Thymus (tissue), 11 donors: ENCODE measurements around the gene DHFR2. TPM values are rescaled to one million over a fixed set of nuclear protein-coding genes. Genes with fewer than 3 reads are reported as not detected.
A peak's percentile ranks its signal among the peaks of the same experiment; 100 is the strongest.

Experiments
- DNase-seq, 9 donors: peaks; one replicate each; pipeline ENCODE4 v3.0.0-alpha.2; 2013; ENCODE audit warnings: low spot score in 9 of 9, low read depth in 6 of 9, missing footprints in 1 of 9
- H3K27ac ChIP-seq, 2 donors: one replicate each; pipeline ENCODE4 v1.5.1; 2013; ENCODE audit warnings: control low read depth in 1 of 2, low read depth in 1 of 2, low read length in 1 of 2, mild to moderate bottlenecking in 1 of 2, moderate library complexity in 1 of 2
- H3K27me3 ChIP-seq, 2 donors: one replicate each; pipeline ENCODE4 v1.5.1; 2013; ENCODE audit warnings: low read length in 1 of 2; ENCODE audit not compliant: control insufficient read depth in 2 of 2, insufficient read depth in 1 of 2
- H3K36me3 ChIP-seq, 2 donors: one replicate each; pipeline ENCODE4 v1.5.1; 2013; ENCODE audit warnings: low read length in 1 of 2, mild to moderate bottlenecking in 1 of 2, moderate library complexity in 1 of 2; ENCODE audit not compliant: control insufficient read depth in 2 of 2, insufficient read depth in 2 of 2
- H3K4me1 ChIP-seq, 2 donors: one replicate each; pipeline ENCODE4 v1.5.1; 2013; ENCODE audit warnings: low read length in 2 of 2; ENCODE audit not compliant: control insufficient read depth in 2 of 2, insufficient read depth in 2 of 2
- H3K4me3 ChIP-seq, 2 donors: one replicate each; pipeline ENCODE4 v1.5.1; 2013; ENCODE audit warnings: low read length in 2 of 2, control low read depth in 1 of 2, mild to moderate bottlenecking in 1 of 2
- H3K9me3 ChIP-seq, 2 donors: one replicate each; pipeline ENCODE4 v1.5.1; 2013; ENCODE audit warnings: low read length in 1 of 2, mild to moderate bottlenecking in 1 of 2; ENCODE audit not compliant: control insufficient read depth in 2 of 2, insufficient read depth in 1 of 2
- WGBS: extraction: QIAGEN DNeasy Blood & Tissue Kit; methylation state at CpG from one replicate; pipeline ENCODE4 v1.1.7; 2013; 5-methylcytosine and 5-hydroxymethylcytosine counted together
- polyA plus RNA-seq: library from polyadenylated mRNA; stranded (reverse); fragments of 200-250 nt; gene quantifications from one replicate; pipeline ENCODE4 v1.2.3, GENCODE V29; 2013
- total RNA-seq: library from RNA; stranded (reverse); fragments of 120-200 nt; gene quantifications from one replicate; pipeline ENCODE4 v1.2.4, GENCODE V29; 2013
- donor health status: healthy.

Gene DHFR2
- total and polyA plus RNA-seq, 2 donors: 6.0 to 8.0 TPM

DNA sequence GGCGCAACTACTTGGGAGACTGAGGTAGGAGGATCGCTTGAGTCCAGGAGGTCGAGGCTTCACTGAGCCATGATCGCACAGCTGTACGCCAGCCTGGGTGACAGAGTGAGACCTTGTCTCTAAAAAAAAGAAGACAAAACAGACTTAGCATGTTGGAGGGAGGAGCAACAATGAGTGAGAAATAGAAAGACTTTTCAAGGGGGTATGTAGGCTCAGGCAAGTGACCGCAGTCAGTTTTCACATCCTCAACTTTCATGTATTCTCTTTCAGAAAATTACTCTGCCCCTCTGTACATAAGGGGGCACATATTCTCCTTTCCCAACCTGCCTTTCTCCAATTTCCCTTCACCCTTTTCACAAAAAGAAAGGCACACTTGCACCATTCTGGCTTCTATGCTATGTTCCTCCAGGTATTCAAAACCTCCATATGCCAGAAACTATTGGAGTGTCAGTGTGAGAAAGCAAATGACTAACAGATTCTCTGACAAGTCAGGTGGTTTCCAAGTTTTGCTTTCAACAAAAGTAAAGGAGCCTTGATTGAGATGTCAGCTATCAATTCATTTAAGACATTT lies 7.7 kb upstream of the DHFR2 start:
- DNase-seq: no peak
- H3K27ac ChIP-seq: no peak overlapping the region
- WGBS: 98% methylated on average over 6 of the region's 6 CpGs

DNA sequence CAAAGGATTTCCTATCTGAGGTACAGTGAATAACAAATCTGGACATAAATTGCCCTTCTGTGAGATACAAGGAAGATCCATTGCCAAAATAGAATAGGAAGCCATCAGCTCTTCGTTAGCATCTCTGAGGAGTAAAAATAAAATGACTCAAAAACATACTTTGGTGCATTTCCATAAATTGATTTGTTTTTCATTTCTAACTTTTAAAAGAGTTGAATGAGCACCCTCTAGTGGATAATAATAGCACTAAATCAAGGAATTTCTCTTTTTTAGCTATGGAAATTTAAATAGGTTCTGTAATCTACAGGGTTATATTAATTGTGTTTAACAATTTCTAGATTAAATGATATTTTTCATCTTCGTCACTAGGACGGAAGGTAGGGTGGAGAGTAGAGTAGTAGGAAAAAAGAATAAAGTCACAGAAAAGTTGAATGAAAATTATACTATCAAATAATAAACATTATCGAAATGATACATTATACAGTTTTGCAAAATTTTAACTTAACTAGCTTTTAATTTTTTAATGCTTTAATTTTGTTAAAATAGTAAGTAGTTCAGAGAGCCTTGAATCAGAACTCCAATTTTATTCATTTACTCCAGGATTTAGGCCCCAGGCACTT lies 6.6 kb upstream of the DHFR2 start:
- H3K27me3 ChIP-seq: no peaks in the 10 kb centered on the region
- H3K27ac ChIP-seq: no peak overlapping the region
- H3K4me3 ChIP-seq: no peak overlapping the region
- no peaks in the 10 kb centered on the region for H3K9me3 ChIP-seq
- 55% methylated on average over 4 of the region's 4 CpGs for WGBS
- peak in 1 of 9 donors; percentile 18 for DNase-seq
- H3K36me3 ChIP-seq: peaks cover 3 to 15% of the 10 kb centered on the region in 2 donors
- H3K4me1 ChIP-seq: no peaks in the 10 kb centered on the region

More for the DNA sequence above, 7.7 kb upstream of the DHFR2 start:
- Histone ChIP-seq H3K4me1 (no peaks in the 10 kb centered on the region), H3K36me3 (peaks cover 3 to 12% of the 10 kb centered on the region in 2 donors), H3K27me3 (no peaks in the 10 kb centered on the region), H3K4me3 (no peak overlapping the region), H3K9me3 (no peaks in the 10 kb centered on the region)

DNA sequence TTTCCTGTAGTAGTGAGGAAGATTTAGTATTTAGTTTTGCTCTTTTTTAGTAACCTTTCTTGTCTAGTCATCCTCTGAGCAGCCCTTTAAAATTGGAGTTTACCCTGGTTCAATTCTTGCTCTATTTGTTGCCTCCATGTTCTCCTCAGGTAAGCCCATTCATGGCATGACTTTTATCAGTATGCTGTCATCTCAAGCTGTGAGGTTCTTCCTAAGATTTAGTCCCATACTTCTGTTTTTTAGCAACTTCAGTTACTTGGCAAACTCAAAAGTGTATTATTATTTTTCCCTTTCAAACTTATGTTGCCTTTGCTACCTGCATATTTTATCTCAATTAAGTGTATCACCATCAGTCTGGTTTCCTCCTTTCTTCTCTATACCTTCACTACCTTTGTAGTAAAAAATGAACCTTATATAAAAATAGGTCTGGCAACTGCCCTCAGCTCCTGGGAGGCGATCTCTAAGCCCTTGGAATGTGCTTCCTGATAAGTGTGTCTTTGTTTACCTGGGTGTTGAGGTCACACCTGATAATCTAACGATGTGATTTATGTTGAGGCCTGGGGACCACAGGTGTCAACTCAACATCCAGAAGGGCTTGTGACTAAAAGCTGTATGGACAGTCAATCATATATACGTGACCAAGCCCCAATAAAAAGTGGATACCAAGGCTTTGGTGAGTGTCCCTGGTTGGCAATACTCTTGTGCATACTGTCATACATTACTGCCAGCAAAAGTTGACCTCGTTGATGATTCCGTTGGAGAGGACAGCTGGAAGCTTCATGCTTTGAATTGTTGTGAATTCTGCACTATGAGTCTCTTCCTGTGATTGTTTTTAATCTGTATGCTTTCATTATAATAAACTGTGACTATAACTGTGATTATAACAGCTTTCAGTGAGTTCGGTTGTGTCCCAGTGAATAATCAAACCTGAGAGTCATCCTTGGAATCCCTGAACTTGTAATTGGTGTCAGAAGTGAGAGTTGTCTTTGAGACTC lies 4.1 kb upstream of the DHFR2 start:
- Histone ChIP-seq H3K27ac (no peak overlapping the region), H3K4me1 (peaks cover 7 to 8% of the 10 kb centered on the region in 2 donors)
- WGBS: 97% methylated on average over 6 of the region's 6 CpGs

DNA sequence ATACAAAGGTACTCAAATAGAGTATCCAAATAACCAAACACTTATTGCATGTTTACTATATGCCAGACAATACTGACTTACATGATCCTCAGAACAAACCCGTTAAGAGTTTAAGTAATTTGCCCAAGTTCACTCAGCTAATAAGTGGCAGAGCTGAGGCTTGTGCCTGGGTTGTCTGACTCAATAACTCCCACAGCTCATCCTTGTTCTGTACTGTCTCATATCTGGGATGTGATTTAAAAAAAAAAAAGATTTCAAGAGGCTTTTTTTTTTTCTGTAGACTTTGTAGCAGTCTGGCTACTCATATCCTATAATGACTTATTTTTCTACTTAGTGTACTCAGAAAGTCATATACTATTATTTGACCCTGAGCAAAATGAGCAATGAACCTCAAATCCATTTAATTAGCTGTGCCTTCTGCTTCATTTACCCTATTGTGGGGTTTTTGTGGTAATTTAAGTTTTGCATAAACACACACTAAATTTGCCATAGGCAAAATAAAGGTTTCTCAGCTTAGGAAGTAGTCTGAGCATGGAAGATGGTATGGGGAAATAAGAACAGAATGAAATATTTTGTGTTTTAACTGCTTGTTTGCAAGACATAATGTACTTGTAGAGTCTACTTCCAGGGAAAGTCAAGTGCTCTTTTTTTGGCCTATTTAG lies 3.2 kb upstream of the DHFR2 start:
- Histone ChIP-seq H3K27ac (no peak overlapping the region), H3K4me3 (no peak overlapping the region), H3K9me3 (no peaks in the 10 kb centered on the region), H3K4me1 (peaks cover 7 to 8% of the 10 kb centered on the region in 2 donors), H3K36me3 (peaks cover 3 to 15% of the 10 kb centered on the region in 2 donors), H3K27me3 (no peaks in the 10 kb centered on the region)
- WGBS: 98% methylated on average over 1 of the region's 1 CpG
- no peak for DNase-seq

More for the DNA sequence above, 4.1 kb upstream of the DHFR2 start:
- Histone ChIP-seq H3K9me3 (no peaks in the 10 kb centered on the region), H3K27me3 (no peaks in the 10 kb centered on the region), H3K4me3 (no peak overlapping the region), H3K36me3 (peaks cover 3 to 15% of the 10 kb centered on the region in 2 donors)
- DNase-seq: no peak

DNA sequence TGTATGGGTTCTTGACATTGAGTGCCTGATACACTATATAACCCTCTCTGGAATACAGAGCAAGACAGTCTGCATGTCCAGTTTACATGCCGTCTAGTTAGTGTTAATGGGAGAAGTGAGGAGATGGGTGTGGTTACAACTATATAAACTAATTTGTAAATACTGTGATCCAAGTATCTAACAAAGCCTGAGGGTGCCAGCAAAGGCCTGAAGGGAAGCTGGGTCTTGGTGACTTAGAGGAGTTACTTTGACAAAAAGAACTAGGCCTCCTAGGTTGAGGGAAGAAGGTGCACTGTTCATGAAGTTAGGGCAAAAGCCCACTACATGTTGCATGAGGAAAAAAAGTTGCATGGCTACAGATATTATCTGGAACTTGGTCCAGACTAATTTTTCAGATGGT lies 2.4 kb upstream of the DHFR2 start:
- 97% methylated on average over 1 of the region's 1 CpG for WGBS
- Histone ChIP-seq H3K4me1 (peaks cover 7 to 8% of the 10 kb centered on the region in 2 donors), H3K36me3 (peaks cover 3 to 15% of the 10 kb centered on the region in 2 donors), H3K4me3 (no peak overlapping the region), H3K27ac (no peak overlapping the region), H3K27me3 (no peaks in the 10 kb centered on the region), H3K9me3 (no peaks in the 10 kb centered on the region)
- no peak for DNase-seq

DNA sequence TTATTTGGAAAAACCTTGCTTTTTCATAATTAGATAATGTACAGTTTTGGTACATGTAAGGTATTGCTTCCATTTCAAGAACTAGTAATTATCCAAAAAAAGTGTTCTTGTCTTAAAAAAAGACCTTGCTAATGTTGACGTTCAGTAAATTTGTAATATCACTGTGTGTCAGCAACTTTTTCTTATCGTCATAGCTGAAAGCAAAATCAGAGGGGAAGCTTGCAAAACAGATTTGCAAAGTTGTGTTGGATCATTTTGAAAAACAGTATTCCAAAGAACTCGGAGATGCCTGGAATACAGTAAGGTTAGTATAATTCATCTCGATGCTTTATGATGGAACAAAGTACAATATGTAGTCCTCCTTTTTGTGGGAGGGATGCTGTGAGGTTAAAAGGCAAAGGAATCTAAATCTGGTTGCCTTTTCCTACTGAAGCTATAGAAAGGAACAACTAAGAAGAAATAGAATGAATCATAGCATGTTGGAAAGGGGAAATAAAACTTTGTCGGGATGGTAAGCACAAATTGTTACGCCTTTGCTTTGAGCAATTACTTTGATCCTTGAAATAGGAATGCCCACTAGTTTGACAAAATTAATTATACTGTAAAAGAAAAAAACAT lies 1.6 kb upstream of the DHFR2 start:
- no peaks in the 10 kb centered on the region for H3K27me3 ChIP-seq
- no peak for DNase-seq
- 83% methylated on average over 6 of the region's 6 CpGs for WGBS
- no peak overlapping the region for H3K27ac ChIP-seq
- peaks cover 6 to 17% of the 10 kb centered on the region in 2 donors for H3K36me3 ChIP-seq
- no peak overlapping the region for H3K4me3 ChIP-seq
- peaks cover 7 to 8% of the 10 kb centered on the region in 2 donors for H3K4me1 ChIP-seq
- no peaks in the 10 kb centered on the region for H3K9me3 ChIP-seq

DNA sequence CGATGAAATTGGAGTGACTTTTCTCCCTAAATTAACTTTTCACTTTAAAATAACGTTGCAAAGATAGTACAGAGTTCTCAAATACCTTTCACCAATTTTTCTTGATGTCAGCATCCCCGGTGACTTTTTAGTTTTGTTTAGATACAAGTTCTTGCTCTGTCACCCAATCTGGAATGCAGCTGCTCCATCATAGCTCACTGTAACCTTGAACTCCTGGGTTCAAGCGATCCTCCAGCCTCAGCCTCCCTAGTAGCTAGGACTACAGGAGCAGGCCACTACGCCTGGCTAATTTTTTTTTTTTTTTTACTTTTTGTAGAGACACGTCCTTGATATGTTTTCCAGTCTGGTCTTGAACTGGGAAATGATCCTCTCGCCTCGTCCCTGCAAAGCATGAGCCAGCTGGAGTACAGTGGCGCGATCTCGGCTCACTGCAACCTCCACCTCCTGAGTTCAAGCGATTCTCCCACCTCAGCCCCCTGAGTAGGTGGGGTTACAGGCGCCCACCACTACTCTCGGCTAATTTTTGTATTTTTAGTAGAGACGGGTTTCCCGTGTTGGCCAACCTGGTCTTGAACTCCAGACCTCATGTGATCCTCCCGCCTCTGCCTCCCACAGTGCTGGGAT lies 892 bp upstream of the DHFR2 start:
- no peaks in the 10 kb centered on the region for H3K9me3 ChIP-seq
- 63% methylated on average over 17 of the region's 17 CpGs for WGBS
- peak overlapping the region; percentile 93 to 99 for H3K27ac ChIP-seq
- peaks cover 7 to 8% of the 10 kb centered on the region in 2 donors for H3K4me1 ChIP-seq
- no peaks in the 10 kb centered on the region for H3K27me3 ChIP-seq
- no peak for DNase-seq
- peaks cover 6 to 17% of the 10 kb centered on the region in 2 donors for H3K36me3 ChIP-seq
- H3K4me3 ChIP-seq: peak overlapping the region; percentile 64 to 87

DNA sequence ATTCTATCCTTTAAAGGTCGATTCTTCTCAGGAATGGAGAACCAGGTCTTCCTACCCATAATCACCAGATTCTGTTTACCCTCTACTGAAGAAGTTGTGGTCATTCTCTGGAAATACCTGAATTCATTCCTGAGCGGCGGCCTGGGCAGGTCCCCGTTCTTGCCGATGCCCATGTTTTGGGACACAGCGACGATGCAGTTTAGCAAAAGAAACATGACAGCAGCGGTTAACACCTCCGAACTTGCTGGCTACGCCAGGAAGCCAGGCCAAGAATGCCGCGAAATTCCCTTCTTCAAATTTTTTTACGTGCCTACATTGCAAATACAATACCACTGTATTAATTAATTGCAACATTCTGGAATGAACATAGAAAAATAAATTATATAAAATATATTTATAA lies 1.4 kb downstream of the DHFR2 start:
- Histone ChIP-seq H3K9me3 (no peaks in the 10 kb centered on the region), H3K36me3 (peaks cover 3 to 8% of the 10 kb centered on the region in 2 donors), H3K4me3 (no peak overlapping the region), H3K27me3 (no peaks in the 10 kb centered on the region), H3K4me1 (peaks cover 7 to 8% of the 10 kb centered on the region in 2 donors), H3K27ac (no peak overlapping the region)
- 98% methylated on average over 13 of the region's 13 CpGs for WGBS
- no peak for DNase-seq
